Measurements from ENCODE around the gene HEBP2. TPM values are rescaled to one million over a fixed set of nuclear protein-coding genes. Genes with fewer than 3 reads are reported as not detected.

Gene HEBP2
- total and polyA plus RNA-seq, 10 donors = 5.7 to 37.0 (median 21.0) TPM

DNA sequence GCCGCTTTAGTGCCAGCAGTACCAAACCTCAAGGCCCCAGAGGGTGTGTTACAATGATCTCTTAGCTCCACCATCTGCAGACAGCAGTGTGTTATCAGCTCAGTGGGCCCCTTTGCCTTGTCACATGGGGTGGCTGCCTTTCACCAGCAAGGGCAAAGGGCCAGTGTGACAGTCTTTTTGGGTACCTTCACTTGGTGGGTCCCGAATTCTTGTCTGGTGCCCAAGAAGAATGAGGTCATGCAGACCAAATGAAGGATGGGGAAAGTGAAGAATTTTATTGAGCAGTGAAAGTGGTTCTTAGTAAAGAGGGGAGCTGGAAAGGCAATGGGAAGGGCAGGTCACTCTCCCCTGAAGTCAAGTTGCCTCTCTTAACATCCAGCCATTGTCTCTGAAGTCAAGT lies 29.2 kb upstream of the HEBP2 start:
- DNase-seq = no peak
- Histone ChIP-seq H3K9me3 (no peaks in the 10 kb centered on the region), H3K36me3 (no peaks in the 10 kb centered on the region), H3K4me1 (no peaks in the 10 kb centered on the region), H3K27ac (no peak overlapping the region), H3K4me3 (no peak overlapping the region), H3K27me3 (replicated peaks in 1 of 7) (no peaks in the 10 kb centered on the region)
- WGBS, 5 donors = 83 to 92% (median 90%) methylated on average over 2 of the region's 2 CpGs
- intact Hi-C loops (cut with DNase I; ENCODE audit: low total_unique reads) = no loop called here
- TF ChIP-seq POLR2AphosphoS5 (IDR thresholded peaks at IDR 0.05) = no peak
- TF ChIP-seq, protein P1, sequence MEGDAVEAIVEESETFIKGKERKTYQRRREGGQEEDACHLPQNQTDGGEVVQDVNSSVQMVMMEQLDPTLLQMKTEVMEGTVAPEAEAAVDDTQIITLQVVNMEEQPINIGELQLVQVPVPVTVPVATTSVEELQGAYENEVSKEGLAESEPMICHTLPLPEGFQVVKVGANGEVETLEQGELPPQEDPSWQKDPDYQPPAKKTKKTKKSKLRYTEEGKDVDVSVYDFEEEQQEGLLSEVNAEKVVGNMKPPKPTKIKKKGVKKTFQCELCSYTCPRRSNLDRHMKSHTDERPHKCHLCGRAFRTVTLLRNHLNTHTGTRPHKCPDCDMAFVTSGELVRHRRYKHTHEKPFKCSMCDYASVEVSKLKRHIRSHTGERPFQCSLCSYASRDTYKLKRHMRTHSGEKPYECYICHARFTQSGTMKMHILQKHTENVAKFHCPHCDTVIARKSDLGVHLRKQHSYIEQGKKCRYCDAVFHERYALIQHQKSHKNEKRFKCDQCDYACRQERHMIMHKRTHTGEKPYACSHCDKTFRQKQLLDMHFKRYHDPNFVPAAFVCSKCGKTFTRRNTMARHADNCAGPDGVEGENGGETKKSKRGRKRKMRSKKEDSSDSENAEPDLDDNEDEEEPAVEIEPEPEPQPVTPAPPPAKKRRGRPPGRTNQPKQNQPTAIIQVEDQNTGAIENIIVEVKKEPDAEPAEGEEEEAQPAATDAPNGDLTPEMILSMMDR (IDR thresholded peaks at IDR 0.05 in 8 of 11, conservative IDR thresholded peaks at IDR 0.05 in 3 of 11) = no peak
- TF ChIP-seq POLR2A (IDR thresholded peaks at IDR 0.05) = no peak

DNA sequence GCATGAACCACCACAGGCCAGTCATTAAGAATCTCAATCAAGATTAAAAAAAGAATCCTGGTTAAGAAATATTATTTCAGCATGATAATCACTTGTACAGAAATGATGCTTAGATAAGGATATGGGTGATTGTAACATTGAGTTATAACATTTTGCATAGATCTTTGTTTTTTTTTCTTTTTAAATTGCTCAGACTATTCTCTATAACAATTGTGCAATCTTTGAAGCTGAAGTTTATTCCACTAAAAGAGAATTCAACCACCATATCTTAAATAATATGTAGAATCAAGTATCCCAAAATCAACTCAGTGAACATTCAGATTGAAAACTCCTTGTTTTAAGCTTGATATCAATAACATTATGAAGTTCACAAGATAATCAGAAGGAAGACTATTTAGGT lies 27.0 kb upstream of the HEBP2 start:
- Histone ChIP-seq H3K9me3 (no peaks in the 10 kb centered on the region), H3K27me3 (replicated peaks in 1 of 7) (no peaks in the 10 kb centered on the region), H3K27ac (no peak overlapping the region), H3K36me3 (no peaks in the 10 kb centered on the region), H3K4me3 (no peak overlapping the region), H3K4me1 (no peaks in the 10 kb centered on the region)
- no peak for DNase-seq
- intact Hi-C loops (cut with DNase I; ENCODE audit: low total_unique reads) = no loop called here
- no peak for TF ChIP-seq POLR2A (IDR thresholded peaks at IDR 0.05)
- TF ChIP-seq, protein P1 (IDR thresholded peaks at IDR 0.05 in 8 of 11, conservative IDR thresholded peaks at IDR 0.05 in 3 of 11) = no peak
- TF ChIP-seq POLR2AphosphoS5 (IDR thresholded peaks at IDR 0.05) = no peak

DNA sequence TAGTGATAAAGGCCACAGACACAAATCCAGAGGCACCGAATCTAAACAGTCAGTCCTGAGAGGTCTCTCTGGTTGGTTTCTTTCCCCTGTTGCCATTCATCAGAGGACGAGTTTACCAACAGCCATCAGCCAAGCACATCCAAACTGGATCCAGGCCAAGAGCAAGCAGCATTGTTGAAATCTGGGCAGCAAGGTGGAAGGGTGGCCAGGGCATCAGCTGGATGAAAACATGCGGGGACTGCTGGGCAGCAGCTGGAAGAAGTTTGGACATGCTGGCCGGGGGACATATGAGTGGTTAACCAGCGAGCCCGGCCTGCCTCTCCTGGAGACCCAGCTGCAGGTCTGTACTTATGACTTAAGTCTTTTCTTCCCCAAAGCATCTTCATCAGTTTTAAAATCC lies 26.2 kb upstream of the HEBP2 start, which contains the start of gene SMIM28:
SMIM28 (plus strand) TSS at position 62 of the 400 bp plus-strand sequence; CDS start at position 230, 168 bp downstream.
- H3K27ac ChIP-seq = no peak within 1 kb of the TSS
- no peaks in the 10 kb centered on the region for H3K9me3 ChIP-seq
- TF ChIP-seq POLR2AphosphoS5 (IDR thresholded peaks at IDR 0.05) (no peak), POLR2A (IDR thresholded peaks at IDR 0.05) (no peak)
- TF ChIP-seq, protein P1 (IDR thresholded peaks at IDR 0.05 in 8 of 11, conservative IDR thresholded peaks at IDR 0.05 in 3 of 11) = no peak
- H3K4me1 ChIP-seq = no peaks in the 10 kb centered on the region
- no peak for DNase-seq
- no peaks in the 10 kb centered on the region for H3K36me3 ChIP-seq
- no peaks in the 10 kb centered on the region for H3K27me3 ChIP-seq (replicated peaks in 1 of 7)
- 79 to 95% (median 89%) methylated on average over 6 of the region's 6 CpGs for WGBS, 5 donors
- no peak within 1 kb of the TSS for H3K4me3 ChIP-seq
- intact Hi-C loops (cut with DNase I; ENCODE audit: low total_unique reads) = no loop called here

DNA sequence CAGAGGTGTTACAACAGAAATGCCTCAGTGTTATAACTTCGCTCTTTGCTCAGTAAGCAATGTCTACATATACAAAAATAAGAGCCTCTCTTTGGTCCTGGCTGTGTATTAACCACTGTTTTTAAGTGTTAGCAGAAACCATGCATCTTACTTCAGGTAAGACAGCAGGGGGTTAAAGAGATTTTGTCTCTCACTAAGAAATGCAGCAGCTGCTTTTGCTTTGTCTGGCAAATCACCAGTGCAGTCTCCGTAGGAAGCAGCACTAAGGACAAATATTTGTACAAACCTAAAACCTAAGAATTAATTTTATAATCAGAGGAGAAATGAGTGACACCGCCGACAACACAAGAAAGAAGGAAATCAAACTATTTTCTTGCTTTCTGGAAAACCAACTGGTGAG lies 25.6 kb upstream of the HEBP2 start:
- 84 to 93% (median 91%) methylated on average over 4 of the region's 4 CpGs for WGBS, 5 donors
- DNase-seq = no peak
- no peak overlapping the region for H3K27ac ChIP-seq
- no peak overlapping the region for H3K4me3 ChIP-seq
- H3K27me3 ChIP-seq (replicated peaks in 1 of 7) = no peaks in the 10 kb centered on the region
- H3K9me3 ChIP-seq = no peaks in the 10 kb centered on the region
- H3K36me3 ChIP-seq = no peaks in the 10 kb centered on the region
- no peaks in the 10 kb centered on the region for H3K4me1 ChIP-seq
- intact Hi-C loops (cut with DNase I; ENCODE audit: low total_unique reads) = no loop called here
- TF ChIP-seq, protein P1 (IDR thresholded peaks at IDR 0.05 in 8 of 11, conservative IDR thresholded peaks at IDR 0.05 in 3 of 11) = no peak
- TF ChIP-seq POLR2AphosphoS5 (IDR thresholded peaks at IDR 0.05) = no peak
